Right forelimb (tissue), 1 donor: ENCODE data around the gene ZNF496.
A peak's percentile ranks its signal among the peaks of the same experiment; 100 is the strongest.
"Not testable (repeated sequence)": the region's sequence is repeated elsewhere in the genome, so short reads cannot be mapped to it uniquely, and the experiment has no call there.

ENCODE experiments used
- DNase-seq: peaks from one replicate; pipeline ENCODE4 v3.0.0-alpha.2; 2018

Gene ZNF496

DNA sequence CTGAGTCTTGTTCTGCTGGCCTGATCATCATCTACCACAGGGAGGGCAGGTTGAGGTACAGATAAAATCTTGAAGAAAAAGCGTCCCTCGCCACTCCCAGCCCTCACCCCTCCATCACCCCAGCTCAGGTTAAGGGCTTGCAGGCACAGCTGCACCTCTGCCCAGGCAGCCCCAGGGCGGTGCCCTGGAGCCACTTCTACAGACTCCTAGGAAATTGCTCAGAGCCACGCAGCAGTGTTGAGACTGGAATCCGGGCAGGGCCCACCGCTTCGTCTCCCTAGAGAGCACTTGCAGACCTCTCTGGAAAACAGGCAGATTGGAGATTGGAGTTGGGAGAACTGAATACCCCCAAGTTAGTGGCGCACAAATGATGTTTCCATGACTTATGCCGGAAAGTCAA, 40.5 kb downstream of the ZNF496 start:
- DNase-seq = no peak

DNA sequence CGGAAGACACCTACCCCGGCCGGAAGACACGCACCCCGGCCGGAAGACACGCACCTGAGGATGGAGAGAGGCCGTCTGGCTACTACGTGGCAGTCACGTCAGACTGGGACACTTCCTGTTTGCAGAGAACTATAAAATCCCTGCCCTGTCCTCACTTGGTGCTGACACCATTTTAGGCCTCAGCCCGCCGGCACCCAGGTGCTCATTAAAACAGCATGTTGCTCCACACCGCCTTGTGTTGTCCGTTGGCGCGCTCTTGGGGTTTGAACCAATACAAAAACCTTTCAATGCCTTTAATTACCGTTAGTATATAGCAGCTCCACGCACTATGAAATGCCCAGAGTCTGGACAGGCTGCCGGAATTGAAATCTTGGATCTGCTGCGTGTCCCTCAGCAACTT, 41.1 kb downstream of the ZNF496 start:
- no peak for DNase-seq

DNA sequence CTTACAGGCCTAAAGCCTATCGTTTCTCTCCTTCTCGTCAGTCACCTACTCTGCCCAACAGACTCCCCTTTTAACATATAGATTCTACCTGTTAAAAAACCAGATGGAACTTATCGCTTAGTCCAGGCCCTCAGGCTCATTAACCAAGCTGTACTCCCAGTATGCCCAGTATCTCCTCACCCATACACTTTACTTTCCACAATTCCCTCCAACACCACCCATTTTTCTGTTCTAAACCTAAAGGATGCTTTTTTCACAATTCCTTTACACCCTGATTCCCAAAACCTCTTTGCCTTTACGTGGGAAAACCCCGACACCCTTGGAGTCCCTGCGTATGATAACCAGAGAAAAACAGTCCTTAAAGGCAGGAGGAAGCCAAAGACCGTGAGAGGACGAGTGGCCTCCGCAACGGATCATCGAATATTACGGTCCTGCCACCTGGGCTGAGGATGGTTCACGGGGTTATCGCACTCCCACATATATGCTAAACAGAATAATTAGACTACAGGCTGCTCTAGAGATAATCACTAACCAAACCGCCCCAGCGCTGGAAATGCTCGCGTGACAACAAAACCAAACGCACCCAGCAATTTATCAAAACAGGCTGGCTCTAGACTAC, 42.3 kb downstream of the ZNF496 start:
- not testable (repeated sequence) for DNase-seq

DNA sequence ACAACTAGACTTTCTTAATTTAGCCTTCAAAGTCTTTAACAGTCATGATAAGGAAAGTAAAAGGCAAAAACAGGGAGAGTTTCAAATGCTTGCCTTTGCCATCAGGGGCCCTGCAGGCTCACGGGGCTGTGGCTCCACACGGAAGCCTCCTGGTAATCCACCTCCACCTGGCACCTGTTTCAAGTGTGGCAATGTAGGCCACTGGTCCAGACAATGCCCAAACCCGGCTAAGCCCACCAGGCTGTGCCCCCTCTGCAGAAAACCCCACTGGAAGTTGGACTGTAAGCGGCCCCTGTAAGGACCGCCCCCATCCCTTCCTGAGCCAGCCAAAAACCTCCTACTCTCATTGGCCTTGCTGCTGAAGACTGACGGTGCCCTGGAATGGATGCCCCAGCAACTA, 43.3 kb downstream of the ZNF496 start:
- no peak for DNase-seq

DNA sequence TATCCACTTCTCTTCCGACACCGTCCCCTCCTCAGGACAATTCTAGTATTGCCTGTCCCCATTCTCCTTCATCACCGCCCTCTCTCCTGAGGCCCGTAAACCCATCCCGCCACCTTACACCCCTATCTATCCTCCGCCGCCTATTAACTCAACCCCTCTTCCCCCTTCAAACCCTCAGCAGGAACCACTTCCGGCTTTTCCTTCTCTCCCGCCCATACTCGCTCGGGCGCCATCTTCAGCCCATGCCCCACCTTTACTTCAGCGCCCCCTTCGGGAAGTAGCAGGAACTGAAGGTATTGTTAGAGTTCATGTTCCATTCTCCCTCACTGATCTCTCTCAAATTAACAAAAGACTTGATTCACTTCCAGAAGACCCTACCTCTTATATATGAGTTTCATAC, 44.2 kb downstream of the ZNF496 start:
- DNase-seq = no peak

DNA sequence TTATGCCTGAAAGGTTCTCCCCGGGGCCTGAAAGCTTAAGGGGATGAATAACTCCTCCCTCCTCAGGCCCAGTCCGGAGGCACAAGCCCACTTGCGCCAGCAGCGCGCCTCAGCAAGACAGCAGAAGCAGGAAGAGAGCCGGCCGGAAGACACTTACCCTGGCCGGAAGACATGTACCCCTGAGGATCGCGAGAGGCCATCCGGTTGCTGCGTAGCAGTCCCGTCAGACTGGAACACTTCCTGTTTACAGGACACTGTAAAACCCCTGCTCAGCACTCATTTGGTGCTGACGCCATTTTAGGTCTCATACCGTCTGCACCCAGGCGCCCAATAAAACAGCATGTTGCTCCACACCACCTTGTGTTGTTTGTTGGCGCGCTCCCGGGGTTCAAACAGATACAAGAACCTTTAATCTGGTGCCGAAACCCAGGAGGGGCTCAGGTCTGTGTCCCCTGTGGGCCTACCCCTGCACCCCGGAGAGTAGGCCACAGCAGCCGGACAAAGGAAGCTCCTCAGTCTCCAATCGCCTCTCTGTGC, 45.5 kb downstream of the ZNF496 start:
- DNase-seq = peak; percentile 39

DNA sequence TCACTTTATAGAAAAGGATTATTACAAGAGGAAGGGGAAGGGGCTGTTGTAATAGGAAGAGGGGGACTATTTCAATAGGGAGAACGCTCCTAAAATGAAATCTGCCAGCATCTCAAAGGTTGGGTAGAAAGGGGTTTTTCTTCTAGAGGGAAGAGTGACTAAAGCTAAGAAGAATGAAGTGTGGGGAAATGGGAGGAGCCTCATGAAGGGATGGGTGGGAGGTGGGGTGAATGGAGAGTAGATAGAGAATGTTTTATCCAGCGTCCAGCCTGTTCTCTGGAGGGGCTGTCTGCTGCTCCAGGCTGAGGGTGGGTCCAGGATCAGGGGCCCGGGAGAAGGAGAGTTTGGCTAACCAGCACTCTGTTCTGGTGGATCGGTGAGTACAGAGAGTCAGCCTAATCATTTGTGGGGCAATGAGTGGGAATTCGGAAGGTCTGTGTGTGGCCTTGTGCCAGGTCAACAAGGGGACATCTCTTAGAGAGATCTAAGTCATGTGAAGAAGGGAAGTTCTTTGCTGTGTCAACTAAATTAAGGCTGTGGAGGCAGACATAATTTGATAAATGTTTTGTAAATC, 50.6 kb downstream of the ZNF496 start:
- DNase-seq = no peak

DNA sequence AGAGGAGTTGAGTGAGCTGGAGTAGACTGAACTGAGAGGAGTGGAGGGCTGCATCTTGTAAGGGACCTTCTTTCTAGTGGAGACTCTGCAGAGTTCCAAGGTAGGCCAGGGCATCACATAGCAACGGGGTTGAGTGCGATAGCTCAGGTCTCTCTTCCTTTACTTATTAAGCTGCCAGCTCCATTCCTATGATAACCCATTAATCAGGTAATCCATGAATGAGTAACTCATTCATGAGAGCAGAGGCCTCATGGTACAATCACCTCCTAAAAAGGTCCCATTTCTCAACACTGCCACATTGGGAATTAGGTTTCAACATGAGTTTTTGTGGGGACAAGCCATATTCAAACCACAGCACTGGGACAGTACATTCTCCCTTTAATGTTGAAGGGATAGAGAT, 54.5 kb downstream of the ZNF496 start:
- no peak for DNase-seq

DNA sequence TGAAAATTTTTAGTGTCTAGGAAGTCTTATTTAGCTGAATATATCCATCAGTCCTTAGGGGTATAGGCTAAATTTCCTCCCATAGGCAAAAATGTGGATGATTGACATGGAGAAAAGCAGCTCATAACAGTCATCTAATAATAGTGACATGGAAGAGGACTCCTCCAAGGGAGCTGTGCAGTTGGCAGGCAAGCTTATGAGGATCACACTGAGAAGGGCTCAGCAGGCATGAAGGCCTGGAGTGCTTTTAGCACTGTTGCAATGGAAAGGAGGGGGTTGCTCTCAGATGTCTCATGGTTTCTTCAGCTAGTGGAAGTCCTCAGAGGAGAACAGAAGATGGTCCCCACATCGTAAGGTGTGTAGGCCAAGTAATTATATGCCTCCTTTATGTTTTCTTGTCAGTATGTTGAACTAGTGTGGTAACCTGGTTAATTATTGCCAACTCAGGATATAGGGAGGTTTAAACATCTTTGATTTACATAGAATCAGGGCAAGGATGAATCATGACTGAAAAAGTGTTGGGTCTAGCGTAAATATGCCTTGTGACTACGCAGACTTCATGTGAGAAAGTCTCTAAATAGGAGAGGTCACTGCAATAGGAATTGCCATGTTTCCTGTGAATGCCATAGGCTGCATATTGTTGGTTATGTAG, 56.9 kb downstream of the ZNF496 start:
- no peak for DNase-seq

DNA sequence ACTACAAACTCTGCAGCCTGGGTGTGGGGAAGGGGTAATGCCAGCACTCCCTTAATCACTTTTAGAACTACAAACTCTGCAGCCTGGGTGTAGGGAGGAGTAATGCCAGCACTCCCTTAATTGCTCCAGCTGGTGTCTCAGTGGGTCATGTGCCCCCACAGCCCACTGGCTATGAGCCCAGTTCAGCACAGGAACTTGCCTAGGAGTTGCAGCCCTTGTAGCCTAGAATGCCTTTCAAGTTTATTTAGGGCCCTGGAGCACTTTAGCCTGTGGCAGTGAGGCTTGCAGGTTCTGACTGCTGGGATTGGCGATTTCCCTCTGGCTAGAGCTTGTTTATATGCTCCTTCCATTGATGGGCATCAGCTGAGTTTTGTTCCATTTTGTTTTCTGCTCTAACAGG, 58.7 kb downstream of the ZNF496 start:
- no peak for DNase-seq

DNA sequence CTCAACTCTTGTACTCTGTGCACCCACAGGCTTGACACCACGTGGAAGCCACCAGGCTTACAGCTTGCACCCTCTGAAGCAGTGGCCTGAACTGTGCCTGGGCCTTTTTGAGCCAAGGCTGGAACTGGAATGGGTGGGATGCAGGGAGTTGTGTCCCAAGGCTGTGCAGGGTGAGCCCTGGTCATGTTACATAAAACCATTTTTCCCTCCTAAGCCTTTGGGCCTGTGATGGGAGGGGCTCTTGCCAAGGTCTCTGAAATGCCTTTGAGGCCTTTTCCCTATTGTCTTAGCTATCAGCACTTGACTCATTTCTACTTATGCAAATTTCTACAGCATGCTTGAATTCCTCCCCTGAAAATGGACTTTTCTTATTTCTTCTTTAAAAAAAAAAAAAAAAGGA, 61.7 kb downstream of the ZNF496 start:
- DNase-seq = no peak

DNA sequence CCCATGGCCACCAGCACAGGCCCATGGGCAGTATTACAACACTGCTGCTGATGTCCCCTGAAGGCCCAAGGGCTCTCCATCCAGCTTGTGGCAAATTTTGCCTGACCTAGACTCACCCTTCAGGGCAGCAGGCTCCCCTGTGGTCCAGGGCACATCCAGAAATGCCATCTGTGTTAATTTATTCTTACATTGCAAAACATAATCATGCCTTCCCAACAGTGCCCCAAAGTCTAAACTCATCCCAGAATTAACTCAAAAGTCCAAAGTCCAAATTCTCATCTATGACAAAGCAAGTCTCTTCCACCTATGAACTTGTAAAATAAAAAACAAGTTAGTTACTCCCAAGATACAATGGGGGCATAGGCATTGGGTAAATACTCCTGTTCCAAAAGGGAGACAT, 62.5 kb downstream of the ZNF496 start:
- no peak for DNase-seq

DNA sequence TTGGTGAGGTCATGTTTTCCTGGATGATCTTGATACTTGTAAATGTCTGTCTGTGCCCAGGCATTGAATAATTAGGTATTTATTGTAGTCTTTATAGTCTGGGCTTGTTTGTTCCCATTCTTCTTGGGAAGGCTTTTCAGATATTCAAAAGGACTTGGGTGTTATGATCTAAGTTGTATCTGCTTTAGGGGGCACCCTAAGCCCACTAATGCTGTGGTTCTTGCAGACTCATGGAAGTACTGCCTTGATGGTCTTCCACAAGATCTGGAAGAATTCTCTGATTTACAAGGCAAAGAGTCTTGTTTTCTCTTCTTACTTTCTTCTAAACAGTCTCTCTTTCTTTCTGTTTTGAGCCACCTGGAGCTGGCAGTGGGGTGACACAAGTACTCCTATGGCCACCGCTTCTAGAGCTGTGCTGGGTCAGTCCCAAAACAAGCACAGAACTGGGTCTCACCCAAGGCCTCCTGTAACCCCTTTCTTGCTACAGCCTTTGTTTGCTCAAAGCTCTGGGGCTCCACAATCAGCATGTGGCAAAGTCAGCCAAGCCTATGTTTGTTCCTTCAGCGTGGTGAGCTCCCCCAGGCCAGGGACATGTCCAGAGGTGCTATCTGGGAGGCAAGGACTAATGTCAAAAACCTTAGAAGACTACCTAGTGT, 63.1 kb downstream of the ZNF496 start:
- DNase-seq = no peak

DNA sequence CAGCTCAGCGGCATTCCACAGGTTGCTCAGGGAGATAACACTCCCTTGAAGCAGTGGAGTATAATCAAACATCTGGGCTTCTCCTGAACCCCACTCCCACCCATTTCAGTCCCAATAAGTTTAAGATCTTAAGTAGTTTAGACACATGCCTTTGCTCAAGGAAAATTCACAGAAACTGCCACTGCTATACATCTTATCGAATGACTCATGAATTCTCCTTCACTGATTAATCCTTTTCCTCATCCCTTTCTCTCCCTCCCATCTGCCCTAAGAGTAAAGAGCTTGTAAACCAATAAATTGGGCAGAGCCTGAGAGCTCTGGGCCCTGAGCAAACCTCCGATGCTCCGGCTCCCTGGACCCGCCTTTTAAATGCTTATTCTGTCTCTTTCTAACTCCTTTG, 65.6 kb downstream of the ZNF496 start:
- DNase-seq = no peak

DNA sequence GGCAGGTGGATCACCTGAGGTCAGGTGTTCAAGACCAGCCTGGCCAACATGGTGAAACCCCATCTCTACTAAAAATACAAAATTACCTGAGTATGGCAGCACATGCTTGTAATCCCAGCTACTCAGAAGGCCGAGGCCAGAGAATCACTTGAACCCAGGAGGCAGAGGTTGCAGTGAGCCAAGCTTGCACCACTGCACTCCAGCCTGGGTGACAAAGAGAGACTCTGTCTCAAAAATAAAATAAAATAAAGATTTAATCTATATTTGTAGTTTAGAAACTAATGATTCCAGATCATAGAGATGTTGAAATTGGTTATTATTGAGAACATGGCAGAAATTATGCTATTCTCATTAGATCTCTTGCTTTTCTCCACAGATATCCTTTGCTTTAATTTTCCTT, 75.9 kb downstream of the ZNF496 start, which contains the start of gene VN1R5:
TSS of gene VN1R5 (plus strand) at position 301 of the 400 bp plus-strand sequence.
- DNase-seq = not testable (repeated sequence)

DNA sequence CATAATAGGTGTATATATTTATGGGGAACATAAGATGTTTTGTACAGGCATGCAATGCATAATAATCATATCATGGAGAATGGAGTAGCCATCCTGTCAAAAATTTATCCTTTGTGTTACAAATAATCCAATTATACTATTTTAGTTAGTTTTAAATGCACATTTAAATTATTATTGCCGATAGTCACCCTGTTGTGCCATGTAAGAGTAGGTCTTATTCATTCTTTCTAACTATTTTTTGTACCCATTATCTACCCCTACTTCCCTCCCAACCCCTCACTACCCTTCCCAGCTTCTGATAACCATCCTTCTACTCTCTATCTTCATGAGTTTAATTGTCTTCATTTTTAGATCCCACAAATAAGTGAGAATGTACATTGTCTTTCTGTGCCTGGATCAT, 84.1 kb downstream of the ZNF496 start:
- DNase-seq = no peak
